GM12892 (cell line): Measurements from ENCODE around the gene RIPPLY3.
A peak's percentile ranks its signal among the peaks of the same experiment; 100 is the strongest.

Experiments used
- DNase-seq: peaks from one replicate; pipeline ENCODE4 v3.0.0; 2011; ENCODE audit not compliant: insufficient read length
- FAIRE-seq: peaks from 2 replicates; lab custom pipeline; 2011; peaks lifted over from hg19 to GRCh38; lab: Jason Lieb, UNC
- POLR2A ChIP-seq: IDR thresholded peaks from 2 replicates; pipeline ENCODE4 v1.6.1; 2011; ENCODE audit warnings: low read depth, low read length, control low read depth
- POLR2AphosphoS5 ChIP-seq: IDR thresholded peaks from 2 replicates; pipeline ENCODE4 v1.6.1; 2011; ENCODE audit warnings: low read depth, low read length, control low read depth
- TAF1 ChIP-seq: IDR thresholded peaks from 2 replicates; pipeline ENCODE4 v1.6.1; 2011; ENCODE audit warnings: low read depth, mild to moderate bottlenecking, control low read depth, low read length, borderline replicate concordance

The RIPPLY3 gene

DNA sequence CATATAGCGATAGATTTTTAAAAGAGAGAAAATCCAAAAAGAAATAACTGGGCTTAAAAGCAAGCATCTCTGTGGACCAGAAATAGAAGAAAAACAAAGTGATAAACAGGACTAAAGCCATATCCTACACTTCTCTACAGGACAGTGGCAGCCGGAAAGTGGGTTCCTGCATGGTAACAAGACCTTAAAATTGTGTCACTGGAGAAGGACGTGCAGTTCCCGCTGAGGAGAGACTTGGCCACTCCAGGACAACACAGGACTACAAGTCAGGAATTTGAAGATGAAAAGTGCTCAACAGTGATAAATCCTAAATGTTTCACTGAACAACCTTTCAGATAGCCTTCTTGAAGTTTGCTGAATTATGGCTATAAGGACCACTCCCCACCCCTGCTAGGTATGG lies 38.1 kb upstream of the RIPPLY3 start:
- FAIRE-seq (no peak), DNase-seq (no peak)
- TF ChIP-seq POLR2A, result no peak
- no peak for TF ChIP-seq TAF1
- no peak for TF ChIP-seq POLR2AphosphoS5

DNA sequence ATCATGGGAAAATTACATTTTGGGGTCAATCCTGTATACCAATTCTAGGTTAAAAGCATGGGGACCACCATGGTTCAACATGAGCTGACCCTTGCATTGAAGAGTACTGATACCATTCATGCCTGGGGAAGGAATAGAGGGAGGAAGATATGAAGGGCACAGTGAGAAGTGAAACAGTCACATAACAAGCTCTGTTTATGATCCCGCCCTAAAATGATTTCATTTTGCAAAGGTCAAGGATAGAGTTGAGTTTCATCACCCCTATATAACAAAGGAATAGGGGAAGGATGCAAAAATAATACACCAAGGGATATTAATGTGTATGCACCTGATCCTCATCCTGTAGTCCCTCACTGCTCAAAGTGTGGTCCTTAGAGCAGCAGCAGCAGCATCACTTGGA lies 37.5 kb upstream of the RIPPLY3 start:
- FAIRE-seq (no peak), DNase-seq (no peak)
- TF ChIP-seq POLR2A (no peak), POLR2AphosphoS5 (no peak), TAF1 (no peak)

DNA sequence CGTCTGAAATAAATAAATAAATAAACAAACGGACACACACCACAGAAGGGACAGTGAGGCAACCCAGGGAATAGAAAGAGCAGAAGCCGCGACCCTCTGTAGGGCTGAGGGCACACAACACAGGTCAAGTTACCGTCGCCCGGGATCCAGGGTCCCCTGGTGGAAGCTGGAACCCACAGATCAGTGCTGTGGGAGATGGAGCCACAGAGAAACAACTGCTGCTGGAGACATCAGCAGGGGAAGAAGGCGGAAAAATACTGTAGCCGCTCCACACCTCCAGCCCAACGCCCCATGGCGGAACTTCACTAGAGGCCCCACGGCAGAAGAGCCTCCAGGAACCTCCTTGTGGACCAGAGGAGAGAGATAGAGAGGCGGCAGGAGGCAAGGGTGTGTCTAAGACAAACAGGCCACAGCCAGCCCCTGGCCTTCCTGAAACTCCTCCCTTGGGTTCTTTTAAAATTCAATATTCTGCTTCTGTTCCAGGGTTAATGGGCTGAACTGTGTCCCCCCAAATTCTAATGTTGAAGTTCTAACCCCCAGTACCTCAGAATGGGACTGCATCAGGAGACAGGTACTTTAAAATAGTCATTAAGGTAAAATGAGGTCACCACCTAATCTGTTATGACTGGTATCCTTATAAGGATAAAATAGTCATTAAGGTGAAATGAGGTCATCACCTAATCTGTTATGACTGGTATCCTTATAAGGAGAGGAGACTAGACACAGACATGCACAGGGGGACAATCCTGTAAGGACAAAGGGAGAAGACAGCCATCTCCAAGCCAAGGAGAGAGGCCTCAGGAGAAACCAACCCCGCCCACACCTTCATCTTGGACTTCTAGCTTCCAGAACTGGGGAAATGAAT lies 32.3 kb upstream of the RIPPLY3 start:
- FAIRE-seq (no peak), DNase-seq (no peak)
- TF ChIP-seq TAF1 (no peak), POLR2AphosphoS5 (no peak), POLR2A (no peak)

DNA sequence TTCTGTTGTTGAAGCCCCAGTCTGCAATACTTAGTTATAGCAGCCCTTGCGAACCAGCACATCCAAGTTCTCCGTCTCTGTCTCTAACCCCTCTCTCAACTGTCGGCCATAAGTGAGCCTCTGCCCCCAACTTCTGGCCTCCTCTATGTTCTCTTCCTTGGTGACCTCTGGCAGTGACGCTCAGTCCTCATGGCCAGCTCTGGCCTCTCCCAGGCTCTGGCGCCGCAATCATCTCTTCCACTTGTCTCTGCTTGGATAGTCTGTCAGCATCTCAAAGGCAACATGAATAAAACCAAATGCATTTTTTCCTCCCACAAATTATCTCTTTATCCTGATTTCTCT lies 31.7 kb upstream of the RIPPLY3 start:
- no peak for DNase-seq
- TF ChIP-seq TAF1 (no peak), POLR2A (no peak), POLR2AphosphoS5 (no peak)
- no peak for FAIRE-seq

DNA sequence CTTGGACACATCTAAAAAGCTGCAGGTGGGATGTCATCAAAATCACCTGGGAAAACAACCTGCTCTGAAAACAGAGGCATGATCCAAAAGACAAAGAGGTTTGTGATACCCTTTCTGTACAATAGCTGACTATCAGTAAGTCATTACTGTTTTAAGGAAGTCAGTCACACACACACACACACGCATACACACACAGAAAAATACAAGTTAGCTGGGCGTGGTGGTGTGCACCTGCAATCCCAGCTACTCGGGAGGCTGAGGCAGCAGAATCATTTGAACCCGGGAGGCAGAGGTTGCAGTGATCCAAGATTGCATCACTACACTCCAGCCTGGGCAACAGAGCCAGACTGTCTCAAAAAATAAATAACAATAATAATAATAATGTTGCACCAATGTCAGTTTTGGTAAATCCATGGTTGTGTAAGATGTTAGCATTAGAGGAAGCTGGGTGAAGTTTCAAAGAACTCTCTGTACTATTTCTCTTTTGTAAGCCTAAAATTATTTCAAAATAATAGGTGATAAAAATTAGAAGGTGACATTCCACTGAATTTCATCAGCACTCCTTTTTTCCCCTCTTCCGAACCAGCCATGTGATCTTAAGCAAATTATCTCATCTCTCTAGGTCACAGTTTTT lies 30.2 kb upstream of the RIPPLY3 start:
- no peak for DNase-seq
- TF ChIP-seq TAF1 (no peak), POLR2A (no peak), POLR2AphosphoS5 (no peak)
- no peak for FAIRE-seq

DNA sequence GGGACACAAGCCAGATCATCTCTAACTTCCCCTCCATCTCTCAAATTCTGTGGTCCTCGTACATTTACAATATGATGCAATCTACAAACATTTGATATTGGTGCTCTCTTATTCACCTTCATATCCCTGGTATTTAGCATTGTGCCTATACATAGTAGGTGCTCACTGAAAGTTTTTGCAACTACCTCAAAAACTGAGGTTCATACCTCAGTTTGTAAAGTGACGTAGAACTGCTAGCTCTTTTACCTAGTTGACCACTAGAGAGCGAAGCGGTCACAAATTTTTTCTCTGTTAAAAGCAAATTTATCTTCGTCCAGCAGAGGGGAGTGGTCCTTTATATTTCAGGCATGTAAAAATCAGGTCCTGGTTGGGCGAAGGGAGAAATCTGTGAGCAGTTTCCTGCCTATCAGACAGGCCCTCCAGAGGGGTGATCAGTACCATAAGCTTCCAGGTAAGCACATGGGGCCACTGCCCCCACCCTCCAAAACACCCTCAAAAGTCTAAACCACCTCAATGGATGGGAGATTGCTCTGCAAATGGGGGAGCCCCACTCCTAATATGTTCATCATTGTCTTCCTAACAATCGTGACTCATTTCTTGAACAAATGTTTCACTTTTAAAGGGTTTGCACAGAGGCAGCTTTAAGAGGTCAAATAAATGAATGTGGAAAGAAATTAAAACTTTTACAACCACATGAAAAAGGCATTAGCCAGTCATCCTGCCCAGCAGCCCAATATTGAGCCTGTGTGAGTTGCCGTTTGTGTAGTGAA lies 29.4 kb upstream of the RIPPLY3 start:
- peak; percentile 79 for FAIRE-seq
- DNase-seq, result no peak
- no peak for TF ChIP-seq POLR2AphosphoS5
- TF ChIP-seq TAF1, result no peak
- TF ChIP-seq POLR2A, result no peak

DNA sequence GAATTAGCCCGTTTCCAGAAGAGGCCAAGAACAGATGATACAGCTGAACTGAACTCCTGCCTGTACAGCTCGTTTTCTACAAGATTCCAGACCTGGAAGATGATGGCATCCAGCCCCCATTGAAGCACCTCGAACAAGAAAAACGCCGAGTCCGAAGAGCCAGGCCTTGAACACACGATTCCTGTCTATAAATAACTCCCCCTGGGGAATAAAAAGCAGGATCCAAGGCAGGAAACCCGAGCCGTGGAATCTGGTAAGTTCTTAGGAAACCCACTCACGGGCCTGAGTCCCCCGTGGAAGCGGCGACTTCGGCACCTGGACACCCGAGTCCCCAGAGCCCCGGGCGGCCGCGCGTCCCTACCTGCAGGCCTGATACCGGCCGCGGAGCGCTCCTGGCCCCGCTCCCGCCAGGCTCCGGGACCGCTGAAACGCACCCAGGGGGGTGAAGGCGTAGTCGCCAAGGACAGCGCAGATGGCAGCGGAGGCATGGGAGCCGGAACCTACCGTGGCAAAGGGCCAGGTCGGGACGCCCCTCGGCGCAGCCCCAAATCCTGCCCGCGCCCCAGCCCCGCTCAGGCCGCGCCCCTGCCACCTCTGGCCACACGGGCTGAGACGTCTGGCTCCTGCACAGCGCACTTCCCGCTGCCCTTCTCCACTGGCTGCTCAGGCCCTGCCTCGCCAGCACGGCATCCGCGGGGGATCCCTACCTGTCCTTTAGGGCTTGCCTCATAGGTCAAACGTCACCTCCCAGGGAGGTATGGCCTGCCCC lies 26.0 kb upstream of the RIPPLY3 start:
- TF ChIP-seq POLR2A (no peak), TAF1 (no peak), POLR2AphosphoS5 (no peak)
- DNase-seq (no peak), FAIRE-seq (no peak)

DNA sequence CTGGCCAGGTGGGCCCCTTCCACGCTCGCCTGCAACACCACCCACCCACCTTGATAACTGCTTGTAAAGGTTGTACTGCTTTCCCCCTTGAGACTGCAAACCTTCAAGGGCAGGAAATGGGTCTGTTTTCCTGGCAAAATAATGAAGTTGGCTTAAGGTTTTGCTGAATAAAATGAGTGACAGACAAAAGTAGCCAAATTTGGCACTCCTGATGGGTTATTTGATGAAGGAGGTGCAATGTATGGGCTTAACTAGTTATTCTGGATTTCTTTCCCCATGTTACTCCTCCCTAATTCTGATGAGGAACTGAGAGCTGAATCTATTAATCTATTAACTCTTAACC lies 25.5 kb upstream of the RIPPLY3 start:
- no peak for TF ChIP-seq POLR2AphosphoS5
- no peak for TF ChIP-seq POLR2A
- no peak for TF ChIP-seq TAF1
- FAIRE-seq, result no peak
- DNase-seq, result no peak

DNA sequence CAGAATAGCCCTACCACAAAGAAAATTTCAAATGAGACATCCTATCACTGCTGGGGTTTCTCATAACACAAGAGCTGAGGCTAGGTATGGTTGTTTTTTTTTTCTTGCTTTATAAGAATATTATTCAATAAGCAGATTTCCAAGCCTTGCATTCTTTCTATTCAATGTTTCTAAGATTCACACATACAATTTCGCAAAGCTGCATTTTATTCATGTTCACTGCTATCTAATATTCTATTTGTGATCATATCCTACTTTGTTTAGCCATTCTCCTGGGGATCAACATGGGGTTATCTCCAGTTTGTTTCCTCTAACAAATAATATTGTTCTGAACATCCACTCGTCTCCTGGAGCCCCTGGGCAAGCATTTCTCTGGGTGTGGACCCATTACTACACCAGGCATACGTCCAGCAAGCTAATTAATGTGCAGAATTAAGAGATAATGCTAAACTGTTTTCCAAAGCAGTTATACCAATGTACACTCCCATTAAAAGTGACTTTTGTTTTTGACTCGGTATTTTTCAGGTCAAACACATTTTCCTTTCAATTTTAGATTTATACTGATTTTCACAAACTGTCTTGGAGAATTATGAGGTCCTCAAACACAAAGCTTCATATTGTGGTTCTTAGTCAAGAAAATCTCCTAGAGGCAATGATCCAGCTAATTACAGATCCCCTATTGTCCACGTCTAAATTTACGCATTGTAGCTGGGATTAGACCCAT lies 24.4 kb upstream of the RIPPLY3 start:
- DNase-seq, result no peak
- no peak for TF ChIP-seq POLR2A
- FAIRE-seq, result no peak

DNA sequence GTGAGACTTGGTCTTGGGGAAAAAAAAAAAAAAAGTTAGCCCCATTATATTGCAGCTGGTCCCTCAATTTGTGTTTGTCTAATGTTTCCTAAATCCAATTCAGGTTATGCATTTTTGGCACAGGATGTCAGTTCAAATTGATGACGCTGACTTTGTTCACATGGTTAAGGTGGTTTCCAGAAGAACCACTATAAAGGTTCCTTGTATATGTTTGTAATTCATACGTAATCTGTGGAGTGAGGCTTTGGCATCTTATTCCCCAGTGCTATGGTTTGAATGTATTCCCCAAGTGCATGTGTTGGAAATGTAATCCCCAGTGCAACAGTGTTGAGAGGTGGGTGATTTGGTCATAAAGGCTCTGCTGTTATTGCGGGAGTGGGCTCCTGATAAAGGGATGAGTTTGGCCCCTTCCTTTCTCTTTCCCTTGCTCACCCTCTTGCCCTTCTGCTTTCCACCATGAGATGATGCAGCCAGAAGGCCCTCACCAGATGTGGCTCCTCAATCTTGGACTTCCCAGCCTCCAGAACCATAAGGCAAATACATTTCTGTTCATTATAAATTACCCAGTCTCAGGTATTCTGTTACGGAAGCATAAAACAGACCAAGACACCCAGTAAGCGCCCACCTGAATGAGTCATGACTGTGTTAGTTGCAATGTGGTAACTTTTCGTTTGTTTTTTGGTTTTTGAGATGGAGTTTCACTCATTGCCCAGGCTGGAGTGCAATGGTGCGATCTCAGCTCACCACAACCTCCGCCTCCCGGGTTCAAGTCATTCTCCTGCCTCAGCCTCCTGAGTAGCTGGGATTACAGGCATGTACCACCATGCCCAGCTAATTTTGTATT lies 20.5 kb upstream of the RIPPLY3 start:
- DNase-seq, result no peak
- FAIRE-seq, result no peak
- TF ChIP-seq TAF1, result no peak
- TF ChIP-seq POLR2A, result no peak
- TF ChIP-seq POLR2AphosphoS5, result no peak
